Measurements from ENCODE around the gene KIF3A.

The KIF3A gene

GRCh38 chr5:132750471-132751230 lies 13.3 kb upstream of the KIF3A start:
- no peak overlapping the region for H3K4me3 ChIP-seq (ENCODE audit: low read length)
- TF ChIP-seq CTCF (IDR thresholded peaks at IDR 0.05; ENCODE audit: insufficient read depth, low read depth, low read length, missing control alignments), result no peak
- DNase-seq (ENCODE audit: low read depth), result no peak

GRCh38 chr5:132749506-132749905 lies 12.2 kb upstream of the KIF3A start:
- no peak for TF ChIP-seq CTCF (IDR thresholded peaks at IDR 0.05; ENCODE audit: insufficient read depth, low read depth, low read length, missing control alignments)
- DNase-seq (ENCODE audit: low read depth), result no peak
- H3K4me3 ChIP-seq (ENCODE audit: low read length), result no peak overlapping the region

GRCh38 chr5:132748522-132749000 lies 11.2 kb upstream of the KIF3A start:
- no peak for TF ChIP-seq CTCF (IDR thresholded peaks at IDR 0.05; ENCODE audit: insufficient read depth, low read depth, low read length, missing control alignments)
- DNase-seq (ENCODE audit: low read depth), result peak; percentile 67

GRCh38 chr5:132747616-132748440 lies 10.5 kb upstream of the KIF3A start:
- no peak for TF ChIP-seq CTCF (IDR thresholded peaks at IDR 0.05; ENCODE audit: insufficient read depth, low read depth, low read length, missing control alignments)
- H3K4me3 ChIP-seq (ENCODE audit: low read length), result peak overlapping the region; percentile 37
- no peak for DNase-seq (ENCODE audit: low read depth)

More at GRCh38 chr5:132748522-132749000, 11.2 kb upstream of the KIF3A start:
- no peak overlapping the region for H3K4me3 ChIP-seq (ENCODE audit: low read length)

GRCh38 chr5:132746954-132747615 lies 9.7 kb upstream of the KIF3A start, which contains the start of gene CCNI2:
Gene CCNI2 (plus strand): TSS chr5:132747426. CDS start chr5:132747496, 70 bp downstream.
- H3K4me3 ChIP-seq (ENCODE audit: low read length), result peak within 1 kb of the TSS; percentile 37
- DNase-seq (ENCODE audit: low read depth), result peak; percentile 62
- TF ChIP-seq CTCF (IDR thresholded peaks at IDR 0.05; ENCODE audit: insufficient read depth, low read depth, low read length, missing control alignments), result peak; percentile 44

GRCh38 chr5:132746592-132746953 lies 9.2 kb upstream of the KIF3A start:
- H3K4me3 ChIP-seq (ENCODE audit: low read length), result peak overlapping the region; percentile 37
- no peak for DNase-seq (ENCODE audit: low read depth)
- no peak for TF ChIP-seq CTCF (IDR thresholded peaks at IDR 0.05; ENCODE audit: insufficient read depth, low read depth, low read length, missing control alignments)
